ENCODE measurements around the gene PKM. TPM values are rescaled to one million over a fixed set of nuclear protein-coding genes. Genes with fewer than 3 reads are reported as not detected.

The PKM gene
- polyA plus RNA-seq, 1 donor (not counting 4 experiments of a cell fraction or from before 2014, with no cell fraction given): 3,352 TPM

DNA sequence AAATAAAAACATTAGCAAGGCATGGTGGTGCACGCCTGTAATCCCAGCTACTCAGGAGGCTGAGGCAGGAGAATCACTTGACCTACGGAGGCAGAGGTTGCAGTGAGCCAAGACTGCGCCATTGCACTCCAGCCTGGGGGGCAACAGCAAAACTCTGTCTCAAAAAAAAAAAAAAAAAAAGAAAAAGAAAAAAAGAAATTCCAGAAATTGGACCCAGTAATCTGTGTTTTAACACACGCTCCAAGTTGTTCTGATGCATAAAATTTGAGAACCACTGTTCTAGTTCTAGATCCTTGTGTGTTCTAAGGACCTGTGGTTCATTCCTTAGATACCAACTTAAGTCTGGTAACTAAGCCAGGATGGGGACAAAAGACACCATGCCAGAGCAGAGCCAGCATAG lies 38.7 kb upstream of the PKM start:
- H3K9ac ChIP-seq (ENCODE audit: control insufficient read depth, extremely low read depth, insufficient read depth, low read length): no peak overlapping the region
- TF ChIP-seq, protein P1, sequence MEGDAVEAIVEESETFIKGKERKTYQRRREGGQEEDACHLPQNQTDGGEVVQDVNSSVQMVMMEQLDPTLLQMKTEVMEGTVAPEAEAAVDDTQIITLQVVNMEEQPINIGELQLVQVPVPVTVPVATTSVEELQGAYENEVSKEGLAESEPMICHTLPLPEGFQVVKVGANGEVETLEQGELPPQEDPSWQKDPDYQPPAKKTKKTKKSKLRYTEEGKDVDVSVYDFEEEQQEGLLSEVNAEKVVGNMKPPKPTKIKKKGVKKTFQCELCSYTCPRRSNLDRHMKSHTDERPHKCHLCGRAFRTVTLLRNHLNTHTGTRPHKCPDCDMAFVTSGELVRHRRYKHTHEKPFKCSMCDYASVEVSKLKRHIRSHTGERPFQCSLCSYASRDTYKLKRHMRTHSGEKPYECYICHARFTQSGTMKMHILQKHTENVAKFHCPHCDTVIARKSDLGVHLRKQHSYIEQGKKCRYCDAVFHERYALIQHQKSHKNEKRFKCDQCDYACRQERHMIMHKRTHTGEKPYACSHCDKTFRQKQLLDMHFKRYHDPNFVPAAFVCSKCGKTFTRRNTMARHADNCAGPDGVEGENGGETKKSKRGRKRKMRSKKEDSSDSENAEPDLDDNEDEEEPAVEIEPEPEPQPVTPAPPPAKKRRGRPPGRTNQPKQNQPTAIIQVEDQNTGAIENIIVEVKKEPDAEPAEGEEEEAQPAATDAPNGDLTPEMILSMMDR (optimal IDR thresholded peaks at IDR 0.05 in 1 of 3, IDR thresholded peaks at IDR 0.05 in 1 of 3, conservative IDR thresholded peaks at IDR 0.05 in 1 of 3; ENCODE audit: extremely low read depth in 1 of 3, insufficient read depth in 2 of 3, low read length in 3 of 3): no peak
- no peak for TF ChIP-seq EZH2 (IDR thresholded peaks at IDR 0.05; ENCODE audit: low read length)
- no peak overlapping the region for H2AFZ ChIP-seq (ENCODE audit: control insufficient read depth, low read length)
- DNase-seq (ENCODE audit: low read depth, low spot score): no peak
- peaks cover 2% of the 10 kb centered on the region for H3K9me1 ChIP-seq (ENCODE audit: control insufficient read depth, extremely low read depth, insufficient read depth, low read length)
- H3K4me3 ChIP-seq (ENCODE audit: control insufficient read depth in 2 of 3, extremely low read depth in 1 of 3, insufficient read depth in 2 of 3, low read depth in 1 of 3, low read length in 3 of 3): no peak overlapping the region
- H3K27ac ChIP-seq (ENCODE audit: control insufficient read depth, insufficient read depth, low read length): no peak overlapping the region
- H3K27me3 ChIP-seq (ENCODE audit: control insufficient read depth, extremely low read depth, insufficient read depth, low read length): no peaks in the 10 kb centered on the region
- peaks cover 19 to 42% of the 10 kb centered on the region in 2 experiments for H3K36me3 ChIP-seq (ENCODE audit: control insufficient read depth in 2 of 2, extremely low read depth in 1 of 2, insufficient read depth in 2 of 2, low read length in 2 of 2)
- no peaks in the 10 kb centered on the region for H3K9me3 ChIP-seq (ENCODE audit: control insufficient read depth, low read depth, low read length)
- dilution Hi-C loops (cut with MboI; ENCODE audit: extremely low pct_ligation_motif_present, low sequenced_read_pairs): no loop called here
- H3K4me2 ChIP-seq (ENCODE audit: control insufficient read depth, extremely low read depth, insufficient read depth, low read depth, low read length): no peak overlapping the region
- no peak for FAIRE-seq
- peaks cover 15% of the 10 kb centered on the region for H3K79me2 ChIP-seq (ENCODE audit: control insufficient read depth, insufficient read depth, low read length)
- no peaks in the 10 kb centered on the region for H4K20me1 ChIP-seq (ENCODE audit: control insufficient read depth, extremely low read depth, insufficient read depth, low read length)
- peaks cover 12% of the 10 kb centered on the region for H3K4me1 ChIP-seq (ENCODE audit: control insufficient read depth, extremely low read depth, insufficient read depth, low read length)

- Histone ChIP-seq H3K9me1 (ENCODE audit: control insufficient read depth, extremely low read depth, insufficient read depth, low read length) (peaks cover 2% of the 10 kb centered on the region), H4K20me1 (ENCODE audit: control insufficient read depth, extremely low read depth, insufficient read depth, low read length) (no peaks in the 10 kb centered on the region), H3K27ac (ENCODE audit: control insufficient read depth, insufficient read depth, low read length) (no peak overlapping the region), H3K4me1 (ENCODE audit: control insufficient read depth, extremely low read depth, insufficient read depth, low read length) (peaks cover 4% of the 10 kb centered on the region), H3K4me3 (ENCODE audit: control insufficient read depth in 2 of 3, extremely low read depth in 1 of 3, insufficient read depth in 2 of 3, low read depth in 1 of 3, low read length in 3 of 3) (no peak overlapping the region), H3K36me3 (ENCODE audit: control insufficient read depth in 2 of 2, extremely low read depth in 1 of 2, insufficient read depth in 2 of 2, low read length in 2 of 2) (peaks cover 40 to 69% of the 10 kb centered on the region in 2 experiments), H3K4me2 (ENCODE audit: control insufficient read depth, extremely low read depth, insufficient read depth, low read depth, low read length) (no peak overlapping the region), H2AFZ (ENCODE audit: control insufficient read depth, low read length) (no peak overlapping the region), H3K27me3 (ENCODE audit: control insufficient read depth, extremely low read depth, insufficient read depth, low read length) (no peaks in the 10 kb centered on the region), H3K9ac (ENCODE audit: control insufficient read depth, extremely low read depth, insufficient read depth, low read length) (no peak overlapping the region), H3K9me3 (ENCODE audit: control insufficient read depth, low read depth, low read length) (no peaks in the 10 kb centered on the region), H3K79me2 (ENCODE audit: control insufficient read depth, insufficient read depth, low read length) (peaks cover 6% of the 10 kb centered on the region)
- TF ChIP-seq, protein P1 (optimal IDR thresholded peaks at IDR 0.05 in 1 of 3, IDR thresholded peaks at IDR 0.05 in 1 of 3, conservative IDR thresholded peaks at IDR 0.05 in 1 of 3; ENCODE audit: extremely low read depth in 1 of 3, insufficient read depth in 2 of 3, low read length in 3 of 3): no peak
- TF ChIP-seq EZH2 (IDR thresholded peaks at IDR 0.05; ENCODE audit: low read length): no peak
- FAIRE-seq: no peak
- DNase-seq (ENCODE audit: low read depth, low spot score): no peak
- dilution Hi-C loops (cut with MboI; ENCODE audit: extremely low pct_ligation_motif_present, low sequenced_read_pairs): no loop called here
Measured at GRCh38 chr15:72265031-72265430, 34.0 kb upstream of the PKM start.
